GM21360 (cell line): ENCODE measurements around the gene CLDN24.
"Not testable (repeated sequence)": the region's sequence is repeated elsewhere in the genome, so short reads cannot be mapped to it uniquely, and the experiment has no call there.

ENCODE experiments used
- ATAC-seq: cut with Tn5 transposase; IDR thresholded peaks from one replicate; pipeline ENCODE4 v1.9.1; 2021; ENCODE audit warnings: mild to moderate bottlenecking, moderate library complexity; ENCODE audit not compliant: unreplicated experiment

Gene CLDN24

GRCh38 chr4:183347566-183347965 is 25.3 kb upstream of the CLDN24 start:
- no peak for ATAC-seq

GRCh38 chr4:183347146-183347545 is 24.9 kb upstream of the CLDN24 start:
- no peak for ATAC-seq

DNA sequence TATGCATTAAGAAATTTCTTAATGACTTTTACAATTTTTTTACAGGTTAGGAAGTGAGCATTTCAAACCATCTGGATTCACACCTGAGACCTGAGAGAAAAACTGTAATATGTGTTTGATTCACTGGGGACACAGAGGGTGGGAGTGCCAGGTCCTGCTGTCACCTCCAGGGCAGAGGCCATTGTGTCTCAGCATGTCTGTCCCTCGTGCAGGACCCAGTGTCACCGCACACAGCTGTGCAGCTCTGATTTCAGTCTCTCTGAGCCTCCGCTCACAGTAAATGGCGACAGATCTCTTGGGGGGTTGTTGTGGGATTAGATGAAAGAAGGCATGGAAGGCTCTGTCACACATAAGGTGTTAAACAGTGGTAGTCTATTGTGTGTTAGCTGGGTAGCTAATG is 23.0 kb upstream of the CLDN24 start:
- no peak for ATAC-seq

- no peak for ATAC-seq
Measured at GRCh38 chr4:183344523-183345255, 22.5 kb upstream of the CLDN24 start.

- ATAC-seq = no peak
Measured at GRCh38 chr4:183343730-183344129, 21.5 kb upstream of the CLDN24 start.

- no peak for ATAC-seq
Measured at GRCh38 chr4:183342541-183343533, 20.6 kb upstream of the CLDN24 start.

GRCh38 chr4:183337833-183338232 is 15.6 kb upstream of the CLDN24 start:
- ATAC-seq = no peak

GRCh38 chr4:183337349-183337748 is 15.1 kb upstream of the CLDN24 start:
- no peak for ATAC-seq

DNA sequence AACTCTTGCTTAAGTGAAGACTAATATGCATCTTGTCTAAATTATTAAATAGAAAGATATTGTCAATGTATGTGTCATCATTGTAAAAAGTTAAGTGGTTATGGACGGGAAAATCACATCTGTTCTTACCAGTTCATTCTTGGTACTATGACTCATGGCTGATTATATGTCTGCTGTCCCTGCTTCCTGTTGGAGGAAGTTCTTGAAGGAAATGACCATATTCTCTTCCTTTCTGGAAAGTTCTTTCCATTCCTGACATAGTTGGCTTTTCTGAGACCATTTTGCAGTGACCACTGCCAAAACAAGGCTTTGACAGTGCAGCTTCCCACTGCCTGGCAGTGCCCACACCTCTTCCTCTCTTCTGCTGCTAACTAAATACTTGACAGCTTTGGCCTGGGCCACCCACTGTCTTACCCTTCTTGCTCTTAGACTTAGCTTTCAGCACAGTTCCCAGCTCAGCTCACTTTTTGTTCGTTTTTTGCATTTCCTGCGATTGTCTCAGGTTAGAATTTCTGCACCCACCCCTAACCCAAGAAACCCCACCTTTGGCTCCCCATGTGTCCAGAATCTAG is 13.2 kb upstream of the CLDN24 start:
- no peak for ATAC-seq

DNA sequence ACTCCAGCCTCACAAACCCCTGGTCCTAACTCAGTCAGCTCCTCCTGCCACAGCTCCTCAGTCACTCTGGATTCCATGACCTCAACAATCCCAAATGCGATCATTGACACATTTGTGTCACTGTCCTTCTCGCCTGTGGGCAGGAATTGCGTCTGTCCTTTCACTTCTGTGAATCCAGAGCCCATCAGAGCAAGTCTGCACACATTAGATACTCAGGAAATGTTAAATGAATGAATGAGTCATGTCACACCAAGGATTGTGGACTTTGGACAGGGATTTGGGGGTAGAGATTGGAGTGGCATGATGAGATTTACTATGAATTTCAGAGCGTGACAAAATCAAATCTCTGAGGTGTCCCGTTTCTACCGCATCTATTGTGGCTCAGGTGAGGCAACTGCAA is 11.8 kb upstream of the CLDN24 start:
- ATAC-seq = no peak

GRCh38 chr4:183333202-183333601 is 11.0 kb upstream of the CLDN24 start:
- no peak for ATAC-seq

DNA sequence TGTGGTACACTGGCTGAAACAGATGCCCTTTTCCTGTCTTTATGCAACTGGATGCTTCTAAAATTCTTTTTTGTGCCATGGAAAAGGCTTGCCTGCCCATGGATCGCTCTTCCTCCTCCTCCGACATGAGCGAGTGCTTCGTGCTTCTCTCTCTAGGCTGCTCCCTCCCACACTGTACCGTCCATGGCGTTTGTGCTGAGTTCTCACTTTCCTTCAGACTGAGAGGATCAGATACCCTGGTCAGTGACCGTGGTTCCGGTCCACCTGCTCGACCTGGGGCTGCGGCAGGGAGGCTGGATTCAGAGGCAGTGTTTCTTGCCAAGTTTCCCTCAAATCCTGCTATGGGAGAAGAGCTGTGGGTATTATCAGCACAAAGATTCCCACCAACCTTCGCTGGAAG is 10.2 kb upstream of the CLDN24 start:
- no peak for ATAC-seq

DNA sequence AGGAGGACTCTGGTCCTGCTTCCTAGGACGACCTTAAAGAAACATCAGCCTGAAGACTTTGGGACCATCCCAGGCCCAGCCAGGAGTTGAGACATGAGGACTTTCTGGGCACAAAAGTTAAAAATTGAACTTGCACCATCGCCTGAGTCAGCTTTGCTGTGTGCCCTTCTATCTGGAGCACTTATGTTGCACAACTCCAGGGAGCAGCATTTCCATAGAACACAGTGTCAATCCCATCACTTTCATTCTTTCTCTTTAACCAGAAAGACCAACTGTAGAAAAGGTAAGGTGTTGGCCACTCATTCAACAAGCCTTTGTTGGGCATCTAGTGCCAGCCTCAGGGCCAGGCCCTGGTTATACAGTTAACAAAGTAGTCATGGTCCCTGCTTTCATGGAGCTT is 8.6 kb upstream of the CLDN24 start:
- ATAC-seq = no peak

DNA sequence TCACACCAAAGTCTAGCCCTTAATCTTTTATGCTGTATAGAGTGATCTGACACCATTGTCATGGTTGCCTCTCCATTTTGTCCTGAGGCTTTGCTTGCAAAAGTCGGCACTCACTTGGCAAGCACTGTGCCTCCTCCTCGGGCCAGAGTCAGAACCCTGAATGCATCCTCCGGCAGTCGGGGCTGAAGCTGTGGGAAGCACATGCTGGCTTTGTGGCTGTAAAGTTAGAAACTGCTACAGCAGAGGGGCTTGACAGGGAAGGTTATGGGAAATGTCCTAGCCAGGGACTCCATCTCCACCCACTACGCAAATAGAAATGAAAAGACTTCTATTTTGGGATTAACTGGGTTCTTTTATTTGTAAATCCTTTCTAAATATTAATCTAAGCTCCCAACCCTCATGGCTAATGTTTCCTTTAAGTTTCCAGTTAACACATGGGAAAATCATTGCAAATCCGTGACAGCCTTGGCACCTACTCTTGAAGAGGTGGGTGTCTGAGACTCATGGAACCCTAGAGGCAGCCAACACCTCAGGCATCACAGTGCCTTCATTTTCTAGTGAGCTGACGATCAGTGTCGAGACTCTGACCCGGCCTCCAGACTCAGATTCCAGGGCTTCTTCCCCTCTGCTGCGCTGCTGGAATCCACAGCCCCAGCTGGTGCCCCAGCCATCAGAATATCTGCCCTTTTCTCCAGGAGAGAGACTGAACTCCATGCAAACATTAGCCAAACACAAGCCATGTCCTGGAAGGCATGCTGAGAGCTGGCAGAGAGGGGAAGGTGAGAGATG is 7.9 kb upstream of the CLDN24 start:
- no peak for ATAC-seq

DNA sequence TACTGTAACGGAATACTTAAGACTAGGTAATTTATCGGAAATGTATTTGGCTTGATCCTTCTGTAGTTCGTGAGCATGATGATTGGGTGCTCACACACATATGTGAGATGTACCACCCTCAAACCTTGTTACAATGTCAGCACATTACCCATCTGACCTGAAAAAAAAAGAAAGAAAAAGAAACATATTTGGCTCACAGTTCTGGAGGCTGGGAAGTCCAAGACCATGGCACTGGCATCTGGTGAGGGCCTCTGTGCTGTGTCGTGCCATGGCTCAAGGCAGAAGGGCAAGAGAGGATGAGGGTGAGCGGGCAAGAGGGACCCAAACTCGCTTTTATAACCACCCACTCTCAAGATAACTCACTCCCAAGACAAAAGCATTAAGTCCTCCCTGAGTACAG is 7.0 kb upstream of the CLDN24 start:
- ATAC-seq = no peak

- no peak for ATAC-seq
Measured at GRCh38 chr4:183328832-183329231, 6.6 kb upstream of the CLDN24 start.

- no peak for ATAC-seq
Measured at GRCh38 chr4:183327827-183328226, 5.6 kb upstream of the CLDN24 start.

DNA sequence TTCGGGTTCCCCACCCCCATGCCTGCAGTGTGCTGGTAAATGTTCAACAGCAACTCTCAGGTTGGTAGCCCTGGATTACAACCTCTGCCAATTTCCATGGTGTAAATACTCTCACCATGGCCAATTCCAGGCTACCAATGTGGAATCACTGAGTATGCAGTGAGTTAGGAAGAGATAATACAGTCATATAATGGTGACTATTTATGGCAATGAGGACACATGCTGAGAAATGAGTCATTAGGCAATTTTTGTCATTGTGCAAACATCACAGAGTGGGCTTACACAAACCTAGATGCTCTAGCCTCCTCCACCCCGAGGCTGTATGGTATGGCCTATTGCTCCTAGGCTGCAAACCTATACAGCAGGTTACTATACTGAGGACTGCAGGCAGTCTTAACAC is 4.6 kb upstream of the CLDN24 start:
- ATAC-seq = no peak

GRCh38 chr4:183326387-183326786 is 4.2 kb upstream of the CLDN24 start:
- ATAC-seq = not testable (repeated sequence)

GRCh38 chr4:183324619-183325018 is 2.4 kb upstream of the CLDN24 start:
- ATAC-seq = no peak

DNA sequence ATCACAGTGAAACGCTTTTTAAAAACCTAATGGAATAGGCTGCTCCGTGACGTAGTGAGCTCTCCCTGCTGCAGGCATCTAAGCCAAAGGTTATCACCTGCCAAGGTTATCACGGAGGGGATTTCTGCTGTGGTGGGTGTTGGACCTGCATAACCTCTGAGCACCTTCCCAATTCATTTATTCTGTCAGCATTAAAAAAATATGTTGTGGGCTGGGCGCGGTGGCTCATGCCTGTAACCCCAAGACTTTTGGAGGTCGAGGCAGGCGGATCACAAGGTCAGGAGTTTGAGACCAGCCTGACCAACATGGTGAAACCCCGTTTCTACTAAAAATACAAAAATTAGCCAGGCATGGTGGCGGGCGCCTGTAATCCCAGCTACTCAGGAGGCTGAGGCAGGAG is 1.8 kb upstream of the CLDN24 start:
- not testable (repeated sequence) for ATAC-seq
